ENCODE measurements around the gene HOGA1.

GRCh38 chr10:97599272-97599619, 15.1 kb downstream of the HOGA1 start:
- TF ChIP-seq EZH2 (IDR thresholded peaks at IDR 0.05; ENCODE audit: low read depth) = no peak
- TF ChIP-seq CTCF (conservative IDR thresholded peaks at IDR 0.05) = no peak

Measured in PC-9 (cell line).